ENCODE measurements around the gene PLEKHM3. TPM values are rescaled to one million over a fixed set of nuclear protein-coding genes. Genes with fewer than 3 reads are reported as not detected.

The PLEKHM3 gene
- total RNA-seq, 1 experiment from 2014 or later, result 8.4 TPM

DNA sequence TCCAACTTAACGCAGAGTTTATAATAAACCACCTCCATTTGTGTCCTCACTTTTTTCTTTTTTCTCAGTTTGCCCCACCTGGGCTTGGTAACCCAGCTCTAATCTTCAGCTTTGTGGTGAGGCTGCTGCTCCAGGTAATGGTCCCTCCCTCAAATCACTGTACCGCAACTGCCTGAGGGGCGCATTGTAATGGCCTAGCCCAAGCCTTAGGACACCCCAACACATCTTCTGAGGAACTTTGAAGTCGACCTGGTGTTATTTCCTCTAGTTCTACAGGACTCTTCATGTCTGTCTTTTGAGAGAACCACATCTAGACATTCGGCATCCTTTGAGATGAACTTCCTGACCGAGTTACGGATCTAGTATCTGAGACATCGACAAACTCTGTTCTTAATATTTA is 99.7 kb downstream of the PLEKHM3 start:
- no peaks in the 10 kb centered on the region for H3K36me3 ChIP-seq (ENCODE audit: low read depth)
- H4K20me1 ChIP-seq (ENCODE audit: insufficient read depth), result no peaks in the 10 kb centered on the region
- CTCF ChIA-PET, result no interaction called here
- no TSS peak for BruUV-seq (replicated peaks)
- H3K9me2 ChIP-seq (ENCODE audit: insufficient read depth), result no peaks in the 10 kb centered on the region
- H3K79me2 ChIP-seq (ENCODE audit: low read depth), result no peaks in the 10 kb centered on the region
- POLR2A ChIA-PET (ENCODE audit: unreplicated experiment), result no interaction called here
- no peak overlapping the region for H2AFZ ChIP-seq
- no peak for DNase-seq
- H3K27me3 ChIP-seq (ENCODE audit: insufficient read depth, low read depth), result no peaks in the 10 kb centered on the region
- TF ChIP-seq, protein P1, sequence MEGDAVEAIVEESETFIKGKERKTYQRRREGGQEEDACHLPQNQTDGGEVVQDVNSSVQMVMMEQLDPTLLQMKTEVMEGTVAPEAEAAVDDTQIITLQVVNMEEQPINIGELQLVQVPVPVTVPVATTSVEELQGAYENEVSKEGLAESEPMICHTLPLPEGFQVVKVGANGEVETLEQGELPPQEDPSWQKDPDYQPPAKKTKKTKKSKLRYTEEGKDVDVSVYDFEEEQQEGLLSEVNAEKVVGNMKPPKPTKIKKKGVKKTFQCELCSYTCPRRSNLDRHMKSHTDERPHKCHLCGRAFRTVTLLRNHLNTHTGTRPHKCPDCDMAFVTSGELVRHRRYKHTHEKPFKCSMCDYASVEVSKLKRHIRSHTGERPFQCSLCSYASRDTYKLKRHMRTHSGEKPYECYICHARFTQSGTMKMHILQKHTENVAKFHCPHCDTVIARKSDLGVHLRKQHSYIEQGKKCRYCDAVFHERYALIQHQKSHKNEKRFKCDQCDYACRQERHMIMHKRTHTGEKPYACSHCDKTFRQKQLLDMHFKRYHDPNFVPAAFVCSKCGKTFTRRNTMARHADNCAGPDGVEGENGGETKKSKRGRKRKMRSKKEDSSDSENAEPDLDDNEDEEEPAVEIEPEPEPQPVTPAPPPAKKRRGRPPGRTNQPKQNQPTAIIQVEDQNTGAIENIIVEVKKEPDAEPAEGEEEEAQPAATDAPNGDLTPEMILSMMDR (conservative IDR thresholded peaks at IDR 0.05), result no peak
- no peak for TF ChIP-seq EZH2 (IDR thresholded peaks at IDR 0.05; ENCODE audit: low read depth)
- no peaks in the 10 kb centered on the region for H3K4me1 ChIP-seq (replicated peaks; ENCODE audit: insufficient read depth)
- H3K27ac ChIP-seq, result no peak overlapping the region
- no peaks in the 10 kb centered on the region for H3F3A ChIP-seq (ENCODE audit: insufficient read depth, low read depth)
- H3K4me3 ChIP-seq, result no peak overlapping the region
- H3K4me2 ChIP-seq, result no peak overlapping the region
- H3K9me3 ChIP-seq (ENCODE audit: insufficient read depth, low read depth), result no peaks in the 10 kb centered on the region
- intact Hi-C loops (cut with micrococcal nuclease; ENCODE audit: unreplicated experiment), result no loop called here

DNA sequence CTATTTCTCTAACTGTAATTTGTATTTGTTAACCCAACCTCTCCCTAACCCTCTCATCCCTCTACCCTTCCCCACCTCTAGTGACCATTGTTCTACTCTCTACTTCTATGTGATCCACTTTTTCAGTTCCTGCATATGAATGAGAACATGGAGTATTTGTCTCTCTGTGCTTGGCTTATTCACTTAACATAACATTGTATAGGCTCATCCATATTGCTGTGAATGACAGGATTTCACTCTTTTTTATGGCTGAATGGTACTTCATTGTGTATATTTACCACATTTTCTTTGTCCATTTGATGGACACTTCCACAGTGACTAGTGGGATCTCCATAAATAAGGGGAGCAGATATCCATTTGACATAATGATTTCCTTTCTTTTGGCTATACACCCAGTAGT is 103.7 kb downstream of the PLEKHM3 start:
- no peaks in the 10 kb centered on the region for H4K20me1 ChIP-seq (ENCODE audit: insufficient read depth)
- intact Hi-C loops (cut with micrococcal nuclease; ENCODE audit: unreplicated experiment), result no loop called here
- H3K27ac ChIP-seq, result no peak overlapping the region
- no peak overlapping the region for H3K4me3 ChIP-seq
- H3K9me2 ChIP-seq (ENCODE audit: insufficient read depth), result no peaks in the 10 kb centered on the region
- no peaks in the 10 kb centered on the region for H3K27me3 ChIP-seq (ENCODE audit: insufficient read depth, low read depth)
- DNase-seq, result no peak
- no peaks in the 10 kb centered on the region for H3F3A ChIP-seq (ENCODE audit: insufficient read depth, low read depth)
- no TSS peak for BruUV-seq (replicated peaks)
- H3K36me3 ChIP-seq (ENCODE audit: low read depth), result no peaks in the 10 kb centered on the region
- H2AFZ ChIP-seq, result no peak overlapping the region
- no peak overlapping the region for H3K4me2 ChIP-seq
- no peaks in the 10 kb centered on the region for H3K4me1 ChIP-seq (replicated peaks; ENCODE audit: insufficient read depth)
- no peaks in the 10 kb centered on the region for H3K9me3 ChIP-seq (ENCODE audit: insufficient read depth, low read depth)
- no peak for TF ChIP-seq EZH2 (IDR thresholded peaks at IDR 0.05; ENCODE audit: low read depth)
- TF ChIP-seq, protein P1 (conservative IDR thresholded peaks at IDR 0.05), result no peak
- H3K79me2 ChIP-seq (ENCODE audit: low read depth), result no peaks in the 10 kb centered on the region
- ChIA-PET CTCF (interaction anchor here (0.7 kb wide), 1 partner anchor 99 kb away, joined by 3 read pairs; no protein-coding TSS in a partner anchor), POLR2A (ENCODE audit: unreplicated experiment) (no interaction called here)

DNA sequence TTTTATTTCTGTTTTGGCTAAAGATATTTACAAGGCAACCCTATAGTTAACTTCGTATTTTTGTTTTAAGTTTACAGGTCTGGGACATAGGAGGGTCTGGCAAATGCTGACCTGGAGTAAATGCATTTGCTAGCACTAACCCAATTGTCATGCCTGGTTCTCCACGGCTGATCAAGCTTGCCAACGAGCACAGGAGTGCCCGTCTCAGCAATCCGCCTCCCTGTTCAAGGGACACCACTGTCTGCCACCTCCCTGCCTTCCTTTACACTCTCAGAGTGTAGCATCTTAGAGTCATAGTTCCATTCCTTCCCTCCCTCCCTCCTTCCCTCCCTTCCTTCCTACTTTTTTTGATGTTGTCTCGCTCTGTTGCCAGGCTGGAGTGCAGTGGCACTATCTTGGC is 104.6 kb downstream of the PLEKHM3 start:
- no peaks in the 10 kb centered on the region for H3K4me1 ChIP-seq (replicated peaks; ENCODE audit: insufficient read depth)
- H3F3A ChIP-seq (ENCODE audit: insufficient read depth, low read depth), result no peaks in the 10 kb centered on the region
- CTCF ChIA-PET, result interaction anchor here (0.7 kb wide), 1 partner anchor 99 kb away, joined by 3 read pairs; no protein-coding TSS in a partner anchor
- no peaks in the 10 kb centered on the region for H3K36me3 ChIP-seq (ENCODE audit: low read depth)
- intact Hi-C loops (cut with micrococcal nuclease; ENCODE audit: unreplicated experiment), result no loop called here
- no peak for TF ChIP-seq EZH2 (IDR thresholded peaks at IDR 0.05; ENCODE audit: low read depth)
- TF ChIP-seq, protein P1 (conservative IDR thresholded peaks at IDR 0.05), result no peak
- no peaks in the 10 kb centered on the region for H3K9me3 ChIP-seq (ENCODE audit: insufficient read depth, low read depth)
- POLR2A ChIA-PET (ENCODE audit: unreplicated experiment), result no interaction called here
- no peak overlapping the region for H2AFZ ChIP-seq
- no peaks in the 10 kb centered on the region for H3K9me2 ChIP-seq (ENCODE audit: insufficient read depth)
- DNase-seq, result no peak
- H3K27ac ChIP-seq, result no peak overlapping the region
- no peaks in the 10 kb centered on the region for H3K79me2 ChIP-seq (ENCODE audit: low read depth)
- H4K20me1 ChIP-seq (ENCODE audit: insufficient read depth), result no peaks in the 10 kb centered on the region
- H3K27me3 ChIP-seq (ENCODE audit: insufficient read depth, low read depth), result no peaks in the 10 kb centered on the region
- H3K4me3 ChIP-seq, result no peak overlapping the region
- BruUV-seq (replicated peaks), result no TSS peak
- H3K4me2 ChIP-seq, result no peak overlapping the region
